Gastroesophageal sphincter (tissue), 3 donors: ENCODE results near the gene MIR17HG.

Experiments
- CTCF ChIP-seq, 4 experiments: fragments of 200-600 bp in 2 of 4; fragments of 450-650 bp in 2 of 4; sonication (generic) in 1 of 4; IDR thresholded peaks; one replicate each; pipeline ENCODE4 v1.5.1; 2017 to 2019; ENCODE audit warnings: antibody characterized with exemption in 4 of 4, mild to moderate bottlenecking in 2 of 4, moderate library complexity in 2 of 4
- EP300 ChIP-seq: sonication (generic); formaldehyde crosslinking; IDR thresholded peaks from one replicate; pipeline ENCODE4 v1.6.1; 2017; ENCODE audit warnings: antibody characterized with exemption, mild to moderate bottlenecking
- POLR2A ChIP-seq, 2 donors: fragments of 450-650 bp; IDR thresholded peaks; one replicate each; pipeline ENCODE4 v1.6.1; 2017; ENCODE audit warnings: antibody characterized with exemption in 2 of 2, mild to moderate bottlenecking in 2 of 2, moderate library complexity in 1 of 2
- POLR2AphosphoS5 ChIP-seq: sonication (generic); formaldehyde crosslinking; IDR thresholded peaks from one replicate; pipeline ENCODE4 v1.6.1; 2017; ENCODE audit warnings: antibody characterized with exemption

GRCh38 chr13:91355099-91355825, 7.8 kb downstream of the MIR17HG start:
- TF ChIP-seq CTCF (IDR thresholded peaks at IDR 0.05) (no peak), POLR2AphosphoS5 (no peak), POLR2A (IDR thresholded peaks at IDR 0.05) (no peak), EP300 (no peak)
